K562 (cell line): ENCODE measurements around the gene CDC42SE2. TPM values are rescaled to one million over a fixed set of nuclear protein-coding genes. Genes with fewer than 3 reads are reported as not detected.
A peak's percentile ranks its signal among the peaks of the same experiment; 100 is the strongest.

Experiments used
- ATAC-seq: fragments of 200-7000 bp; cut with Tn5 transposase; 3 replicates; pipeline ENCODE4 v1.9.1; 2020; ENCODE audit warnings: moderate library complexity
- BruUV-seq: library from RNA; stranded (reverse); fragments of 400-500 nt; replicated peaks from 2 replicates; lab custom pipeline; 2021; lab: Mats Ljungman, UMichigan
- CTCF ChIA-PET: fragments of 300-600 bp; formaldehyde crosslinking; extraction: SDS; loops from one replicate; lab custom pipeline; 2021; ENCODE audit warnings: low intra/inter-chr PET ratio; lab: Yijun Ruan, JAX
- POLR2A ChIA-PET: fragments of 300-600, 350-650 bp; sonication (Branson Sonifier 250); formaldehyde crosslinking; extraction: SDS; loops from one replicate; lab custom pipeline; 2021; ENCODE audit warnings: antibody characterized with exemption, inconsistent platforms; lab: Yijun Ruan, JAX
- DNase-seq, 4 experiments: peaks; one replicate each; pipeline versions ENCODE4 v3.0.0 to v3.0.0-alpha.2; 2011 to 2018; ENCODE audit warnings: low spot score in 3 of 4, mixed read lengths in 3 of 4; ENCODE audit errors: extremely low read depth in 1 of 4
- FAIRE-seq: peaks from 2 replicates; lab custom pipeline; 2011; peaks lifted over from hg19 to GRCh38; lab: Jason Lieb, UNC
- H2AFZ ChIP-seq: 2 replicates; pipeline ENCODE4 v1.6.0; 2011; ENCODE audit warnings: low read depth, low read length, control low read depth, inconsistent platforms
- H3K27ac ChIP-seq: fragments of 200-600 bp; 3 replicates; pipeline ENCODE4 v1.8.0; 2011; ENCODE audit warnings: low read depth, mild to moderate bottlenecking, control low read depth, inconsistent platforms, low read length, moderate library complexity, mixed read lengths; ENCODE audit errors: extremely low read depth
- H3K27me3 ChIP-seq, 2 experiments: fragments of 300-600 bp in 1 of 2; 2 replicates in 1 of 2; 3 replicates in 1 of 2; pipeline versions ENCODE4 v1.6.0 to v1.8.0; 2011; ENCODE audit warnings: inconsistent platforms in 2 of 2, low read length in 2 of 2, mild to moderate bottlenecking in 1 of 2, mixed read lengths in 1 of 2, moderate library complexity in 1 of 2; ENCODE audit not compliant: control insufficient read depth in 2 of 2, insufficient read depth in 2 of 2
- H3K36me3 ChIP-seq: fragments of 300-600 bp; 3 replicates; pipeline ENCODE4 v1.8.0; 2011; ENCODE audit warnings: mild to moderate bottlenecking, low read length, inconsistent platforms; ENCODE audit not compliant: control insufficient read depth, insufficient read depth
- H3K4me1 ChIP-seq, 2 experiments: fragments of 200-600 bp in 1 of 2; replicated peaks in 1 of 2; 2 replicates in 1 of 2; 3 replicates in 1 of 2; pipeline versions ENCODE4 v1.5.1 to v1.8.0; 2011; ENCODE audit warnings: inconsistent platforms in 2 of 2, low read length in 2 of 2, mild to moderate bottlenecking in 1 of 2, mixed read lengths in 1 of 2, moderate library complexity in 1 of 2; ENCODE audit not compliant: control insufficient read depth in 2 of 2, insufficient read depth in 2 of 2
- H3K4me2 ChIP-seq: 2 replicates; pipeline ENCODE4 v1.6.1; 2011; ENCODE audit warnings: low read length, control low read depth, inconsistent platforms, mixed read lengths; ENCODE audit not compliant: insufficient read depth
- H3K4me3 ChIP-seq: fragments of 200-600 bp; sonication (generic), shearing (Covaris generic); 2 replicates; pipeline ENCODE4 v1.5.1; 2016; ENCODE audit warnings: control low read depth, inconsistent platforms
- H3K79me2 ChIP-seq: fragments of 200-600 bp; 3 replicates; pipeline ENCODE4 v1.8.0; 2011; ENCODE audit warnings: low read length, inconsistent platforms; ENCODE audit not compliant: control insufficient read depth, insufficient read depth
- H3K9ac ChIP-seq, 2 experiments: 2 replicates each; pipeline versions ENCODE4 v1.6.0 to v1.6.1; 2011; ENCODE audit warnings: low read depth in 2 of 2, low read length in 2 of 2, control low read depth in 1 of 2, inconsistent platforms in 1 of 2, mild to moderate bottlenecking in 1 of 2, mixed read lengths in 1 of 2; ENCODE audit not compliant: insufficient read depth in 1 of 2
- H3K9me1 ChIP-seq: one replicate; pipeline ENCODE4 v1.6.0; 2011; ENCODE audit warnings: inconsistent platforms, mild to moderate bottlenecking, low read length, moderate library complexity; ENCODE audit not compliant: control insufficient read depth, insufficient read depth
- H3K9me3 ChIP-seq: replicated peaks from 2 replicates; pipeline ENCODE4 v1.5.1; 2011; ENCODE audit warnings: low read depth, low read length, inconsistent platforms; ENCODE audit not compliant: control insufficient read depth, insufficient read depth
- H4K20me1 ChIP-seq: replicated peaks from 2 replicates; pipeline ENCODE4 v1.6.1; 2011; ENCODE audit warnings: low read length, inconsistent platforms, mixed read lengths; ENCODE audit not compliant: control insufficient read depth, insufficient read depth
- CBX3 ChIP-seq, 2 experiments: IDR thresholded peaks; 1 replicate in 1 of 2; 2 replicates in 1 of 2; pipeline ENCODE4 v1.6.1; 2012; ENCODE audit warnings: inconsistent platforms in 2 of 2, low read length in 2 of 2, borderline replicate concordance in 1 of 2, control low read depth in 1 of 2
- FOXJ3 ChIP-seq: sonication (generic); formaldehyde crosslinking; IDR thresholded peaks from 2 replicates; pipeline ENCODE4 v1.4.0; 2020; ENCODE audit warnings: mild to moderate bottlenecking, missing genetic modification reagents
- FOXP1 ChIP-seq: sonication (generic); formaldehyde crosslinking; IDR thresholded peaks from 2 replicates; pipeline ENCODE4 v1.8.0; 2022; ENCODE audit warnings: mild to moderate bottlenecking, missing genetic modification reagents
- KAT2B ChIP-seq: IDR thresholded peaks from one replicate; pipeline ENCODE4 v1.6.1; 2012; ENCODE audit warnings: low read depth, mild to moderate bottlenecking, control low read depth, inconsistent platforms, low read length, moderate library complexity
- PTBP1 ChIP-seq: fragments of 200-400 bp; formaldehyde crosslinking; IDR thresholded peaks from 2 replicates; pipeline ENCODE4 v1.6.1; 2017; ENCODE audit warnings: low read depth, low read length
- ZNF12 ChIP-seq: sonication (generic); formaldehyde crosslinking; IDR thresholded peaks from 2 replicates; pipeline ENCODE4 v1.4.0; 2020; ENCODE audit warnings: mild to moderate bottlenecking, missing genetic modification reagents
- WGBS: fragments of 100-300 bp; shearing (Covaris generic); methylation state at CpG from one replicate; pipeline ENCODE4 v1.1.6; 2016; ENCODE audit warnings: low coverage, mixed read lengths; ENCODE audit not compliant: insufficient coverage; ENCODE audit errors: missing lambda C conversion rate; 5-methylcytosine and 5-hydroxymethylcytosine counted together
- in situ Hi-C: fragments of 300-500 bp; cut with MboI; formaldehyde crosslinking; loops from 4 replicates; pipeline ENCODE4 v1.15.0; 2018; ENCODE audit warnings: inconsistent platforms, mixed read lengths
- intact Hi-C: fragments of 100-400 bp; cut with micrococcal nuclease; formaldehyde crosslinking; loops from 2 replicates; pipeline ENCODE4 v1.14.2; 2022
- polyA plus RNA-seq, 8 experiments: library from polyadenylated mRNA; depleted of rRNA in 4 of 8; stranded (reverse) in 5 of 8; unstranded in 3 of 8; fragments of >200 nt; fragmentation: Nextera tagmentation in 2 of 8; fragmentation: Illumina TruSeq in 1 of 8; extraction: Ambion mirVana in 2 of 8; extraction: Trizol in 1 of 8; gene quantifications; 2 replicates each; pipeline versions ENCODE4 v1.2.1 to v1.2.3, GENCODE V29; 2011 to 2014; ENCODE audit warnings: inconsistent platforms in 1 of 8, missing spikeins in 1 of 8
- total RNA-seq, 7 experiments: library from RNA; depleted of rRNA in 6 of 7; stranded (reverse); fragments of >200 nt in 6 of 7; fragmentation: Illumina TruSeq in 2 of 7; extraction: Trizol in 2 of 7; gene quantifications; 2 replicates each; pipeline versions ENCODE4 v1.2.1 to v1.2.3, GENCODE V29; 2011 to 2021; ENCODE audit warnings: low replicate concordance in 1 of 7
- TF ChIP-seq, protein P1 (sequence below): fragments of 250-450 bp; sonication (Bioruptor Pico); IDR thresholded peaks from 2 replicates; pipeline ENCODE4 v1.5.0; 2021; ENCODE audit warnings: mild to moderate bottlenecking, moderate library complexity
- TF ChIP-seq, protein P2 (sequence below), 2 experiments: fragments of 250-450 bp in 1 of 2; fragments of 450-650 bp in 1 of 2; sonication (Bioruptor Pico) in 1 of 2; IDR thresholded peaks; 2 replicates each; pipeline versions ENCODE4 v1.6.1 to v1.8.0; 2016 to 2021; ENCODE audit warnings: mild to moderate bottlenecking in 2 of 2, moderate library complexity in 2 of 2, missing compliant biosample characterization in 1 of 2, missing genetic modification characterization in 1 of 2

Gene CDC42SE2
- total and polyA plus RNA-seq, 9 of the 15 experiments (the other 6 are each of a cell fraction or from before 2014, with no cell fraction given): 24.8 to 44.3 (median 32.7) TPM

DNA sequence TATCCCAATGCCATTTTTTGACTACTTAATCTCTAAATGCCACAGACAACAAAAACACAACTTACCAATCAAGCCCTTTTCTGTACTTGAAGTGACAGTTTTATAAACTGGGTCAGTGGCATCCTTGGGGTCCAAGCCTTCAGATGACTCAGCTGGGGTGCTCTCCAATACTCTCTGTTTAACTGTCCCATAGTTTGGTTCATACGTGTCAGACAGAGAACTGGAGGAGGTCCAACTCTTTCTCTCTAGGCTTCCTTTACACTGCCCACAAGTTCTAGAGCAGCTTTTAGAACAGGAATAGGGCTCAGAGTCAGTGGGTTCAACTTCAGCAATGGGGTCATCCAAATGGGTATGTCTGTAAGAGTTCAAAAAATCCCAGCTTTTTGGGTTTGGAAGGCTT is 166.9 kb downstream of the CDC42SE2 start:
- Histone ChIP-seq H3K4me1 (no peaks in the 10 kb centered on the region), H3K36me3 (peaks cover 80% of the 10 kb centered on the region), H2AFZ (no peak overlapping the region), H3K4me3 (no peak overlapping the region), H3K9ac (no peak overlapping the region), H4K20me1 (no peaks in the 10 kb centered on the region), H3K4me2 (no peak overlapping the region), H3K79me2 (no peaks in the 10 kb centered on the region), H3K9me3 (no peaks in the 10 kb centered on the region), H3K27me3 (no peaks in the 10 kb centered on the region), H3K9me1 (no peaks in the 10 kb centered on the region), H3K27ac (no peak overlapping the region)
- TF ChIP-seq PTBP1 (no peak), FOXP1 (CRISPR knock-in tag) (no peak), ZNF12 (CRISPR knock-in tag) (no peak), CBX3 (IDR thresholded peaks at IDR 0.05; ENCODE audit: borderline replicate concordance in 1 of 2, low read length in 2 of 2) (no peak), FOXJ3 (CRISPR knock-in tag) (no peak), KAT2B (no peak)
- TF ChIP-seq, protein P1, sequence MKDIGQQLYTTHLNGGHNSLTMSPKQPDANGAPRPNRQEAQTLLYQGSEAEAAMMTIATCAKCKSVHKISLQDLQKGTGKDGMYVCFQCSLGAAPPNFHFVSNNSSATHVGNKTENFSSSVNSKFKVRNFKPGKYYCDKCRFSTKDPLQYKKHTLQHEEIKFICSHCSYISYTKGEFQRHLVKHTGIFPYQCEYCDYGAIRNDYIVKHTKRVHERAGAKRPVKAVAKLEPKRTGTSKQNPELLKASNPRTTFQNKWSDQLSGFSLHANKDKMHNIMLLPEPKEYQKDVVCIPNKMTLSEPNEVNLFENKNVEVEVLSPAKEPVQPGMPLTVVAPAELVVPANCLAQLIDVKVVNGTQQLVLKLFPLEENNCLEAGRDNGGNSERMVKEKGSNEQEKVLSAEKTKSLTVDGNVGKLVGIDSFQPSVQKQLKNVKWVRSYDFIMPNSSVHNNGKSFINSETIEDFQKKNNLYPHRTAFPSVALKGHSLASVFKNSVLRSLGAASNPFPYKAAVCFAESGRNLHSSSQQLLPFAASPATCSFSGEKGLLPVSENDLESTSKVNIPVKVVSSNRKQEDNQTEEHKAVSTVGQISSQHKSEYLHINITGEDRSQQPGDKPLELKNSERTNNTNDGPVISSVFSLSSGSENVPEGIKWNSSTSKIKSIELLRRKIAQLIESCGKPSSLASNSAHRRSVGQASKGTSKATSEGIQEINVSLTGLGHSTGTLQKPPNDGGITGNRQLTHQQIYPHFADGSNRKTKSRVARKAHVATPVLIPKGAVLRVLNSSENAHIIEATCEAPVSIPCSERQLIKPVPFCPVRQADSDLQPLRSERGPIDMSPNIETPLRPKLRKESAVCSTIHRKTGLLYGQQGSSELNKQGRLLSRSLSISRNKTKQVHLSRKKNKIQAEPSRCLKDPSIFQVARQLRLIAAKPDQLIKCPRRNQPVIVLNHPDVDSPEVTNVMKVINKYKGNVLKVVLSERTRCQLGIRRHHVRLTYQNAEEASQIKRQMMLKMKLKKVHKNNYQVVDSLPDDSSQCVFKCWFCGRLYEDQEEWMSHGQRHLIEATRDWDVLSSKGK (CRISPR knock-in tag): no peak
- TF ChIP-seq, protein P2, sequence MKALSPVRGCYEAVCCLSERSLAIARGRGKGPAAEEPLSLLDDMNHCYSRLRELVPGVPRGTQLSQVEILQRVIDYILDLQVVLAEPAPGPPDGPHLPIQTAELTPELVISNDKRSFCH (CRISPR knock-in tag; IDR thresholded peaks at IDR 0.05): no peak
- TF ChIP-seq, protein P2 (tag; IDR thresholded peaks at IDR 0.05): no peak
- BruUV-seq: no TSS peak
- ATAC-seq: no peak
- DNase-seq: no peak
- ChIA-PET CTCF (no interaction called here), POLR2A (interaction anchor here (0.5 kb wide), 1 partner anchor 501 kb away, joined by 3 read pairs; no protein-coding TSS in a partner anchor)
- intact Hi-C loops: no loop called here
- FAIRE-seq: peak; percentile 73
- 67% methylated on average over 1 of the region's 1 CpG for WGBS
- in situ Hi-C loops: loop anchor here (25.0 kb wide), 1 partner anchor 582 kb away; the partner anchor contains the start of gene ACSL6
